ENCODE data around the gene FAM169A. TPM values are rescaled to one million over a fixed set of nuclear protein-coding genes. Genes with fewer than 3 reads are reported as not detected.

The FAM169A gene
- total and polyA plus RNA-seq, 2 of the 4 experiments (the other 2 are of a cell fraction) = under 0.01 TPM; not detected in 1

GRCh38 chr5:74738406-74738805 is 127.8 kb downstream of the FAM169A start:
- Histone ChIP-seq H2BK5ac (ENCODE audit: low read depth, low read length, poor library complexity, severe bottlenecking) (no peak overlapping the region), H3K9me1 (ENCODE audit: insufficient read depth, low read length) (no peaks in the 10 kb centered on the region), H2AK9ac (replicated peaks; ENCODE audit: low read depth, low read length, poor library complexity) (no peak overlapping the region), H4K5ac (ENCODE audit: low read depth, low read length) (no peak overlapping the region), H3K27ac (ENCODE audit: insufficient read depth, low read length) (no peak overlapping the region), H4K91ac (ENCODE audit: insufficient read depth, low read depth, low read length) (no peak overlapping the region), H3K4me1 (ENCODE audit: control insufficient read depth, insufficient read depth, low read length) (no peaks in the 10 kb centered on the region), H3K4me2 (ENCODE audit: low read depth, low read length) (no peak overlapping the region), H2BK20ac (ENCODE audit: low read depth, low read length) (no peak overlapping the region), H3K4ac (ENCODE audit: low read depth, low read length) (no peak overlapping the region), H3K27me3 (ENCODE audit: control insufficient read depth, insufficient read depth, low read length) (no peaks in the 10 kb centered on the region), H3K36me3 (ENCODE audit: control insufficient read depth, insufficient read depth, low read length) (peaks cover 10% of the 10 kb centered on the region), H2AFZ (replicated peaks; ENCODE audit: low read length, poor library complexity) (no peak overlapping the region), H3K23ac (ENCODE audit: low read depth, low read length) (no peak overlapping the region), H3K9me3 (ENCODE audit: control insufficient read depth, insufficient read depth, low read length) (no peaks in the 10 kb centered on the region), H3K14ac (replicated peaks; ENCODE audit: low read depth, low read length) (no peak overlapping the region), H3K79me1 (ENCODE audit: low read depth in 1 of 2, low read length in 2 of 2) (no peaks in the 10 kb centered on the region; a peak in 1 of 4 replicates), H4K20me1 (ENCODE audit: insufficient read depth, low read length) (no peaks in the 10 kb centered on the region), H3K9ac (ENCODE audit: low read depth, low read length) (no peak overlapping the region), H2AK5ac (ENCODE audit: low read depth, low read length) (no peak overlapping the region), H3K18ac (ENCODE audit: low read depth, low read length) (no peak overlapping the region), H3K56ac (ENCODE audit: extremely low read depth, insufficient read depth, low read length) (no peak overlapping the region), H2BK15ac (ENCODE audit: low read depth, low read length) (no peak overlapping the region), H3K4me3 (ENCODE audit: insufficient read depth, low read depth, low read length) (no peak overlapping the region), H4K8ac (ENCODE audit: low read depth in 2 of 2, low read length in 2 of 2) (no peak overlapping the region), H2BK120ac (ENCODE audit: low read depth, low read length) (no peak overlapping the region)
- ChIA-PET POLR2A (ENCODE audit: unreplicated experiment) (no interaction called here), CTCF (interaction anchor here (0.9 to 1.0 kb wide), 2 partner anchors 11 to 17 kb away, joined by 3 read pairs; no protein-coding TSS in a partner anchor)
- whole genome bisulfite sequencing, 2 experiments (ENCODE audit: extremely low coverage in 2 of 2, insufficient read length in 1 of 2) = no CpG with 5 or more reads among the region's 4 CpGs
- dilution Hi-C loops (cut with HindIII; ENCODE audit: low sequenced_read_pairs, unreplicated experiment) (no loop called here), in situ Hi-C loops (cut with MboI; ENCODE audit: low sequenced_read_pairs) (no loop called here), intact Hi-C loops (cut with micrococcal nuclease) (no loop called here)
- TF ChIP-seq MXI1 (IDR thresholded peaks at IDR 0.05; ENCODE audit: borderline replicate concordance, low read depth, low read length) = no peak
- TF ChIP-seq MAZ (IDR thresholded peaks at IDR 0.05; ENCODE audit: borderline replicate concordance, low read depth, low read length) = no peak
- TF ChIP-seq, protein P1, sequence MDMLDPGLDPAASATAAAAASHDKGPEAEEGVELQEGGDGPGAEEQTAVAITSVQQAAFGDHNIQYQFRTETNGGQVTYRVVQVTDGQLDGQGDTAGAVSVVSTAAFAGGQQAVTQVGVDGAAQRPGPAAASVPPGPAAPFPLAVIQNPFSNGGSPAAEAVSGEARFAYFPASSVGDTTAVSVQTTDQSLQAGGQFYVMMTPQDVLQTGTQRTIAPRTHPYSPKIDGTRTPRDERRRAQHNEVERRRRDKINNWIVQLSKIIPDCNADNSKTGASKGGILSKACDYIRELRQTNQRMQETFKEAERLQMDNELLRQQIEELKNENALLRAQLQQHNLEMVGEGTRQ (IDR thresholded peaks at IDR 0.05; ENCODE audit: low read depth, low read length) = no peak
- no peak for TF ChIP-seq NFE2L2 (IDR thresholded peaks at IDR 0.05; ENCODE audit: low read depth, low read length)
- TF ChIP-seq FOS (IDR thresholded peaks at IDR 0.05; ENCODE audit: low read depth, low read length) = no peak
- TF ChIP-seq ELK1 (IDR thresholded peaks at IDR 0.05; ENCODE audit: borderline replicate concordance, low read depth, low read length) = no peak
- no peak for TF ChIP-seq RAD21 (IDR thresholded peaks at IDR 0.05; ENCODE audit: low read length)
- TF ChIP-seq SMC3 (IDR thresholded peaks at IDR 0.05; ENCODE audit: low read depth, low read length) = no peak
- TF ChIP-seq CHD1 (IDR thresholded peaks at IDR 0.05; ENCODE audit: low read depth, low read length) = no peak
- TF ChIP-seq MAFK (IDR thresholded peaks at IDR 0.05; ENCODE audit: low read depth, low read length) = no peak
- no peak for TF ChIP-seq BHLHE40 (IDR thresholded peaks at IDR 0.05; ENCODE audit: low read depth, low read length)
- no peak for TF ChIP-seq CEBPB (IDR thresholded peaks at IDR 0.05; ENCODE audit: low read depth, low read length)
- TF ChIP-seq RCOR1 (IDR thresholded peaks at IDR 0.05; ENCODE audit: insufficient replicate concordance, low read length) = no peak
- TF ChIP-seq, protein P2, sequence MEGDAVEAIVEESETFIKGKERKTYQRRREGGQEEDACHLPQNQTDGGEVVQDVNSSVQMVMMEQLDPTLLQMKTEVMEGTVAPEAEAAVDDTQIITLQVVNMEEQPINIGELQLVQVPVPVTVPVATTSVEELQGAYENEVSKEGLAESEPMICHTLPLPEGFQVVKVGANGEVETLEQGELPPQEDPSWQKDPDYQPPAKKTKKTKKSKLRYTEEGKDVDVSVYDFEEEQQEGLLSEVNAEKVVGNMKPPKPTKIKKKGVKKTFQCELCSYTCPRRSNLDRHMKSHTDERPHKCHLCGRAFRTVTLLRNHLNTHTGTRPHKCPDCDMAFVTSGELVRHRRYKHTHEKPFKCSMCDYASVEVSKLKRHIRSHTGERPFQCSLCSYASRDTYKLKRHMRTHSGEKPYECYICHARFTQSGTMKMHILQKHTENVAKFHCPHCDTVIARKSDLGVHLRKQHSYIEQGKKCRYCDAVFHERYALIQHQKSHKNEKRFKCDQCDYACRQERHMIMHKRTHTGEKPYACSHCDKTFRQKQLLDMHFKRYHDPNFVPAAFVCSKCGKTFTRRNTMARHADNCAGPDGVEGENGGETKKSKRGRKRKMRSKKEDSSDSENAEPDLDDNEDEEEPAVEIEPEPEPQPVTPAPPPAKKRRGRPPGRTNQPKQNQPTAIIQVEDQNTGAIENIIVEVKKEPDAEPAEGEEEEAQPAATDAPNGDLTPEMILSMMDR (conservative IDR thresholded peaks at IDR 0.05; ENCODE audit: low read depth, low read length) = no peak
- peak; percentile 8 for DNase-seq
- no peak for ATAC-seq (ENCODE audit: low read depth)
- no TSS peak for BruUV-seq (replicated peaks)
